NK-92 (cell line): Measurements from ENCODE around the gene SYPL1.

ENCODE experiments used
- DNase-seq: peaks from one replicate; lab custom pipeline; 2025; ENCODE audit not compliant: unreplicated experiment; lab: John Stamatoyannopoulos, UW

Gene SYPL1

DNA sequence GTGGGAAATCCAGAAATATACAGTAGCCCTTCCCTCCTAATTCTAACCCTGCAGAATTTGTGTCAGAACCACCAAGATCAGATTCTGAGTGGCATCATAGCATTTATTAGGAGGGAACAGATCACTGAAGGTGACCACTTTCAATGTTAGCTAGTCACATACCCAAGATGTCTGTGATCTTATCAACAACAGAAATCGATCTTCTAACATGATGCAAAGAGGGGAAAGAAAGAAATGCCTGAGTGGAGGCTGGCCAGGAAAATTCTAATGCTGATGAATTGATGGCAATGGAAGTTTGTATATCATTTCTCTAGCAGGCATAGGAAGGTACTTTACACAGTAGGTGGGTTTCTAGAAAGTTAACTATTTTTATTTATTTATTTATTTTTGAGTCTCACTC, 10.6 kb upstream of the SYPL1 start:
- no peak for DNase-seq

DNA sequence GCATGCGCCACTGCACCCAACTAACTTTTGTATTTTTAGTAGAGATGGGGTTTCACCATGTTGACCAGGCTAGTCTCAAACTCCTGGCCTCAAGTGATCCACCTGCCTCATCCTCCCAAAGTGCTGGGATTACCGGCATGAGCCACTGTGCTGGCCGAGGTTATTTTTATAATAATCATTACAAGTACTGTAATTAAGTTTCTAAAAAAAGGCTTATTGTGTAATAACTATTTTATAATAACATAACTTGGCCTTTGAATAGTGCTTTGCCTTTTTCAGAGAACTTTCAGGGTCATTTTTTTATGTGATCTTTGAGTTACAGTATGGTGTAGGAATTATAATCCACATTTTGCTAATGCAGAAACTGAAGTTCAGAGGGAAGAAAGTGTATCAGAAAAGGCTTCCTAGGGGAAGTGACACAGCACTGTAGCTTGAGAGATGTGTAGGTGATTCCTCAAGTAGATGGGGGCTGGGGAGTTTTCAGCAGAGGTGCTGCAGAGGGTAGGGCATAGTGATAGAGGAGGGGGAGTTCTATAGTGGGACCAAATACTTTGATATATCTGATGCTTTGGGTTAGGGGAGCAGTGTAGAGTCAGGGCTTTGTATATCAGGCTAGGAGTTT, 9.2 kb upstream of the SYPL1 start:
- no peak for DNase-seq

DNA sequence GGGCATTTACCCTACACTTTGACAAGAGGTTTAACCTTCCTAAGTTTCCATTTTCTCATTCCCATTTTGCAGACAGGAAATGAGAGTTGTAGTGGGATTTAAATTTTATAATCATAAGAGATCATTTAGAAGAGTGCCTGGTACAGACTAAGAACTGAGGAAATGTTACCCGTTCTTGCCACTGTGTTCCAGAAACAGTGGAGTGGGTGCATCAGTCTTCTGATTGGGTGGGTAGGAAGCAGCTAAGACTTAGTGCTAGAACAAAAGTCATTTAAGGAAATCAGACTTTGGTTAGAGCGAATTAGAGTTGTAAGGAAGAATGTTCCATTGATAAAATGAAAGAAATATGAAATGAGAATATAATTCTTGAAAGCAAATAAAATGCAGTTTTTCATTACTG, 8.4 kb upstream of the SYPL1 start:
- no peak for DNase-seq

DNA sequence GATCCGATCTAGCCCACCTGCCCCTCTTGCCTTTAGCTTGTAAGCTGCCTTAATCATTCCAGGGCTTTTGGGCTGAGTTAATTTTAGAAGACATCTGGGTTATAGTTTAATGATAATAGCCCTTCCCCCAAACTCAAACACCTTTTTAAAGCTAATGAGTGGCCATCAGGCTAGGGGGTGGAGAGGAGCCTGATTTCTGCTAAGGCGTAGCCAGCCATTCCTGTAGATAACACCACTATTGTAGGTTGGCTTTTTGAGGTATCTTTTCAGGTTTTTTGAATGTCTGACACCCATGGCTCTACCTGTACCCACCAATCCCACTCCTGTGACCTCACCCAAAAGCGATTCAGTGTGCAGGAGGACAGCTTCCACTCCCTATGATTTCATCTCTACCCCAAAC, 7.6 kb upstream of the SYPL1 start:
- no peak for DNase-seq

DNA sequence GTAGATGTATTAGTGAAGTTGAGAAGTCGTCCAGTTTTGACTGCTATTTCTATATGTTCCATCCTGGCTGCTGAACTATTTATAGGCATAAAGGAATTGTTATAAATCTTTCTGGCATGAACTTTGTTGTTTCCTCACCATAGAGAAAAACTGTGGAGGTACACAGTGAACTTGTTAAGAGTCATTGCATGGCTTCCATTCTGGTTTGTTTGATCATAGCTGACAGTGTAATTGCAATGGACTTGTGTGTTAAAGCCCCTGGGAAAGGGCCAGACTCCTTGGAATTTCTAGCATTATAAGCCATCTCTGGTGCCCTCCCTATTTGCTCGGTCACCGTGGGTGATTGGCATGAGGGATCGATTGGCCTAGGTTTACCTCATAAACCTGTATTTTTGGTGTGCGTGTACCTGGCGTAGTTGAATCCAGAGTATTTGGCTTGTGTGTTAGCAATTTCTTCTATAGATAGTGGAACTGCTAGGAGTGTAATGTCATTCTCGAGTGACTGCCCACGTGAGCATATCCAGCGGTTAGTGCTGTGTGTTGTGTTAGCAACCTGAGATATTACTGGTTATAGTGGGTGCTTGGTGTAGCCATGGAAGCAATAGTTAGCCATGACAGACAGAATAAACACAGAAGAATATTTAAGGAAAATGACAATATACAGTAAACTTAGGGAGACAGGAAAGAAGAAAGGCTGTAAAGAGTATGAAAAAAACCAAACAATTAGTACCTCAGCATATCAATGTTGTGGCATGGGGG, 5.9 kb upstream of the SYPL1 start:
- no peak for DNase-seq

DNA sequence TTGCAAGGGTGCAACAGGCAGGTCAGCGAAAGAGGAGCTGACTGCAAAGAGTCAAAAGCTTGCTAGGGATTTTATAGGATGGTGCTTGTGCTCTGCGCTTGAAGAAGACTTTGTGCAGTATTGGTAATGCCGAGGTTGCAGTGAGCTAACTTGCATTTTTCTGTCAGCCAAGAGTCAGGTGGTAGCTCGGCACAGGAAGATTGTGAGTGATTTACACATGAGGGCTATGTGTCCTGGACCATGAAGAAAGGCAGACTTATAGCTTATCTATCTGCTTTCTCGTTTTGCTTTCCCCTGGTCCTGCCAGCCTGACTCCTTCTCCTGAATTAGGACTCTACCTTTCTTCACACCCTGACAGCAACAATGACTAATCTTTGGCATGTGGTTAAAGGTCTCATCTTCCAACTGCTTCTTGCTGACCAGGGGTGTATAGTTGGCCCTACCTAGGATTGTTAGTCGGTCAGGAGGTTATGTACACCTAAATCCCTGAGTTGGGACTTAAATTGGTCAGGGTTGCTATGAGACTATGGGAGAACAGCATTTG, 4.1 kb upstream of the SYPL1 start:
- DNase-seq = no peak

DNA sequence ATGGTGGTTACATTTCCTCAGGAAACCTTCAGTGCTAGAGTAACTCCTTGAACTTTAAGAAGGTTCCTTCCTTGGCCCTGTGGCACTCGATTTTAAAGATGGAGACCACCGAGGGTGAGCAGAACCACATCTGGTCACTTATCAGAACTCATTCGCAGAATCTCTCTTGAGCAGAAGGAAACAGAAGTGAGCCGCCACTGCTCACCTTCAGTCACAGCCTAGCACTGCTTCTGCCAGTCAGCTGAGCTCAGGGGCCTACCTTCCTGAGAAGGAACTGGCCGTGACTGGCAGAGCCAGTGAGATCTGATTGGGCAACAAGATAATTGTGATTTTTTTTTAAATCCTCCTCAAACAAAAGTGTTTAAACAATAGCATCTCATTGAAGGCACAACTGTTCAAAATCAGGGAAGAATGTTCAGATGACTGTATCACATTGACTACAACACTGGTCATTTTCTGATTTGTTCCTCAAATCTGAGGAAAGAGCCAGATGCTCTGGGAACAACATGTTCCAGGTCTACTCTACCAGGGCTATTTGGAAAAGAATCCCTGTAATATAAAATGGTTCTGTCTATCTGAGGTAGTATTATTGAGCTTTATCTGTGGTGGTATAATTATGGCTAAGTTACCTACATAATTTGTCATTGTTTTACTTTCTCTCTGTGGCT, 2.7 kb upstream of the SYPL1 start:
- DNase-seq = no peak

DNA sequence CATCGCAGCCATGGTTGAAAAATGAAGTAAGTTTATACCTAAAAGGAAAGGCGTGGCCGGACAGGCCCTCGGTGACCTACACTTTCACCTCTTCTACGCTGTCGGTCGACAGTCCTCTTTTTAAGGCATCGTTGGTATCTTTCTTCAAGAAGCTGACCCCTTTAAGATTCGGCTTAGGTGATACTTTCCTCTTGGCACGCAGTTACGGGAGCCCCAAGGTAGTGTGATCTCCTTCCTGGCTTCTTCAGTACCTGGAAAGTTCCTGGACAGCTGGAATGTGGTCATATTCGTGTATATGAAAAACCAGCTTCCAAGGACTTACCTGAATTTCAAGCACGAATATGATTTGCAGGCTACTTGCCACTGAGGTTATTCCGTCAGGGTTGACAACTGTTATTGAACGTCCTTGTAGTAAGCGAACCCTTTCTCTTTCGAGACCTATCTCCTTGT, 885 bp upstream of the SYPL1 start:
- DNase-seq = no peak

DNA sequence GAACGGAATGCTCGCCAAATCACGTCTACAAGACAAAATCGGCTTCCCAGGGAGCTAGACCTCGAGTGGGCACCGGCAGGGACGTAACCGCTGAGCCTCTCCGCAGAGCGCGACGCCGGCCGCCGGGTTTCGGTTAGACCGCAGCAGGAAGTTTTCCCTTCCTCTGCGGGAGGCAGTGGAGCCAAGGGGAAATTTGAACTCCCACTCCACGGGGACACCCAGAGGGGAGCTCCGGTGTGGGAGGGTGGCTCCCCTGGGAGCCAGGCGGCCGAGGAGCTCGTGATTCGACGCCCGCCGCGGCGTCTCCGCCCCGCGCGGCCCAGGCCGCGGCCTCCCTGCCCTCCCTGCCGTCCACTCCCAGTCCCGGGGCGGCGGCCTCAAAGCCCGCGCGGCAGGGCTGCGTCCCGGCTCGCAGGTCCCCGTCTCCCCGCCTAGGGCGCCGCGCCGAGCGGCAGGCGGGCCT, 426 bp downstream of the SYPL1 start:
- DNase-seq = no peak

DNA sequence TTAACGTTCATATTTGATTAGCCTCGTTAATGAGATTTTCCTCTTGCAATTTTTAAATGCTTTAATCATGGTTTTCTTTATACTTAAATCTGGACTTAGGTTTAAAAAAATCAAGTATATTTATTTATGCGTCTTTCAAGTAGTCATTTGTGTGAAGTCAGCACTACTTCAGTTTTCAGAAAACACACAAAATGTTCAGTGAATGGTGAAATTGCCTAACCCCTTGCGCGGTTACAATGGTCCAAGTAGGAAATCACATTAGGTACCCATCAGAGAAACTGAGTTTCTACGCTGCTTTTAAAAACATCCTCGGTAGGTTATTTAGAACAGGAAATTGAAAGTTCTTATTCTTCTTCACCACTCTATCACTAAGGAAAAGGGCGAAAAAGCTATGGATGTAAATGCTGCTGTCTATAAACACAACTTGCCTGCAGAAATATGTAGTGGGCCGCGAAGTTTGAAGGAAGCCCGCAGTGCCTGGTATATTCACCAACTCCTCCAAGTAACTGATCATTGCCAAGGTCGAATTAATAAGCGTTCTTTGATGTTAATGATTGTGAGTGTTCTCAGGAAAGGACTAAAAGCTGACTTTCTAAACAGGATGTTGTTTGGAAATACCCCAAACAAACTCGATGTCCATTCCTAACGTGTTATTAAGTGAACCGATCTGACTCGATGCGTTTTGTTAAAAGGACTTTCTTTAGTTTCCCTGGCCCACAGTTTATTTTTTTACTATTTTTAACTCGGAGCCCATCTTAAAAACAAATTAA, 1.0 kb downstream of the SYPL1 start:
- no peak for DNase-seq

DNA sequence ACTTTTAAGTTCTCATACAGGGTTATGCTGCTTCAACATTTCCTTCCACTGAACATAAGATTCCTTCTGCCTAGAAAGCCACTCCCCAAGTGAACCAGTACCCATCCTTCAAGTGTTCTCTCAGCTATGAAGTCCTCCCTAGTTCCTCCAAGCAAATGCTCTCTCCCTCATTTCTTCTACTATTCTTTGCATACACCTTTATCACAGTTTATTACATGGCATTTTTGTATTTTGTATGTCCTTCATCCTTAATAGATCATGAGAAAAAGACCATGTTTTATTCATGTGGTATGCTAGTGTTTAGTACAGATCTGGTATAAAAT, 1.9 kb downstream of the SYPL1 start:
- DNase-seq = no peak

DNA sequence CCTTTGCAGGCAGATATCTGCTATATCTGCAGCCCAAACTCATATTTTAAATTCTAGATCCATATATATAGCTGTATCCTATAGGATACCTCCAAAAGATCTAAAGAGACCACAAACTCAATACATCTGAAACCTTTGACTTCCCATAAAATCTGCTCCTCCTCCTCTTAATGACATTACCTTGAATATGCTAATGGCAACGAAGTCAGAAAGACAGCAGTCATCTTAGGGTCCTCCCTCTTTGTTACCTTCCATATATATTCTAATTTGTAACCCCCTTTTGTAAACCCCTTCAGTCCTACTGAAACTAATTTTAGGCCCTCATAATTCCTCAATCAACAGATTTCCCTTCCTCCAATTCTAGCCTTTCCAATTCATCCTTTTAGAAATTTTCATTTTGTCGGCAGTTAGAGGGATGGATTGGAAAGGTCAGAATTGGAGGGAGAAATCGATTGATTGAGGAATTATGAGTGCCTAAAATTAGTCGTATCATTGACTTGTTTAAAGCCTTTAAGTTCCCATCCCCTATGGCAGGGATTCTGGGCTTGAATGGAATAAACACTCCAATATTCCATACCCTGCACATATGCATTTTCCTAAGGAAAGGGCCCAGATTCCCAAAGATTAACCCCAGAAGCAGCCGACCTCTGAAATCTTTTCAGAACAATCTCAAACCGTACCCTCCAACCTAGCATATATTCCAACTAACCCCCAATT, 2.4 kb downstream of the SYPL1 start:
- no peak for DNase-seq

DNA sequence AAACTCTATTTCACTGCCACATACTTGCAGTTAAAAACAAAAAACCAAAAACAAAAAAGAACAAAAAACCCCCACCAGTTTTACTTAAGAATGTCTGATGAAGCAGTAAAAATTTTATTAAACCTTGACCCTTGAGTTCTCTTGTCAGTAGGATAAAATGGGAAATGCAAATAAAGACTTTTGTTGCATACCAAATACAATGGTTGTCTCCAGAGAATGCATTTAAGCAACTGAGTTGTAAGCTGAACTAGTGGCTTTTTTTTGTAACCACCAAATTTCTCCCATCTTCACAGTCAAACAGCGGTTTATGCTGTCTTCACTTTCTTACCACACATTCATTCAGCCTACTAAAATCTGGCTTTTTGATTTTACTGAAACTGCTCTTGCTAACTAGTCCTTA, 3.1 kb downstream of the SYPL1 start:
- DNase-seq = no peak

DNA sequence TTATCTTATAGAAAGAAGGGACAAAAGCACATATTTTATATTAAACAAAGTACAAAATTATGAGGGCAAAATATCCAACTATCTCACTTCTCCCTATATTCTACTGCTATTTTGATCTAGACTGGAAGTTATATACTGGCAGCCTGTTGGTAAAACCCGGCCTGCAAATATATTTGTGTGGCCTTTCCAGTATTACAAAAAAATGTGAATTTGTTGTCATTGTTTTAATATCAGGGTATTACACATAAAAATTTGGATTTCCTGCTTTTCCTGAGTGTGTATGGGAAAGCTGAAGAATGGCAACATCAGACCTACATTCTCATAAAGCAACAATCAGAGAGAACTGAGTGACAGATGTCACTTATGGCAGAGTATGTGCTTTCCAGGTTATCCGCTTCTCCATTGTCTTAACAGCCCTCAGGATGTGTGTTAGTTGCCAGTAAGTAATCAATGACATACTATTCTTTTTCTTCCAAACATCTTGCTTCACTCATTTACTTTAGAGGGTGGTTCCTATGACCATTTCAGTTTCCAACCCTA, 7.3 kb downstream of the SYPL1 start:
- DNase-seq = no peak

DNA sequence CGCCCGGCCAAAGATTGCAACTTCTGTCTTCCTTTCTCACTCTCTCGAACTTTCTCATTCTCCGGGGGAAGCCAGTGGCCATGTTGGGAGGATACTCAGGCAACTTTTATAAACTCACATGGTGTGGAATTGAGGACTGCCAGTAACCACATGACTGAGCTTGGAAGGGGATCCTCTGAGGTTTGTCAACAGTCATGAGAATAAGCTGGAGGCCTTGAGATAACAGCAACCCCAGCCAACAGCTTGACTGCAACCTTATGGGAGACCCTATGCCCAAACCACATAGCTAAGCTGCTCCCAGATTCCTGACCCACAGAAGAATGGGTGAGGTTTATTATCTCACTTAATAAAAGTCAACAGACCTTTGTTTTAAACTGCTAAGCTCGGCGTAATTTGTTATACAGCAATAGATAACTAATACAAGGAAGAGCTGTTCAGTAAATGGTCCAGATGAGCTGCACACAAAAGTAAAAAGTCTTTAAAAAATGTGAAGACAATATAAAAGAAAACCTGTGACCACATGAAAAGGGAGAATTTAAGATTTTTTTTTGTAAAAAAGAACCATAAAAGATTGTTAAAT, 9.6 kb downstream of the SYPL1 start:
- DNase-seq = no peak

DNA sequence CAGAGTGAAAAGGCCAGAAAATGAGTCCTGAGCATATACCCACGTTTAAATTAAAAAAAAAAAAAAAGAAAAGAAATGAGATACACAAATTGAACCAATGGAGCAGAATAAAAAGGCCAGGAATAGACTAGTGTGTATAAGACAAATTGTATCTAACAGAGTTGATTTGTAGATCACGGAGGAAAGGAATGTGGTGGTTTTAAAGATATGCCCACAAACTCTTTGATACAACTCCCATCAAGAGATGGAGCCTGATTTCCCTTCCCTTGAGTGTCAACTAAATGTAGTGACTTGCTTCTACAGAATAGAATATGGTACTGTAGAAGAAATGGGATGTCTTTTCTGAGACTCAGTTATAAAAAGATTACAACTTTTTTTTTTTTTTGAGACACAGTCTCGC, 10.4 kb downstream of the SYPL1 start:
- no peak for DNase-seq

DNA sequence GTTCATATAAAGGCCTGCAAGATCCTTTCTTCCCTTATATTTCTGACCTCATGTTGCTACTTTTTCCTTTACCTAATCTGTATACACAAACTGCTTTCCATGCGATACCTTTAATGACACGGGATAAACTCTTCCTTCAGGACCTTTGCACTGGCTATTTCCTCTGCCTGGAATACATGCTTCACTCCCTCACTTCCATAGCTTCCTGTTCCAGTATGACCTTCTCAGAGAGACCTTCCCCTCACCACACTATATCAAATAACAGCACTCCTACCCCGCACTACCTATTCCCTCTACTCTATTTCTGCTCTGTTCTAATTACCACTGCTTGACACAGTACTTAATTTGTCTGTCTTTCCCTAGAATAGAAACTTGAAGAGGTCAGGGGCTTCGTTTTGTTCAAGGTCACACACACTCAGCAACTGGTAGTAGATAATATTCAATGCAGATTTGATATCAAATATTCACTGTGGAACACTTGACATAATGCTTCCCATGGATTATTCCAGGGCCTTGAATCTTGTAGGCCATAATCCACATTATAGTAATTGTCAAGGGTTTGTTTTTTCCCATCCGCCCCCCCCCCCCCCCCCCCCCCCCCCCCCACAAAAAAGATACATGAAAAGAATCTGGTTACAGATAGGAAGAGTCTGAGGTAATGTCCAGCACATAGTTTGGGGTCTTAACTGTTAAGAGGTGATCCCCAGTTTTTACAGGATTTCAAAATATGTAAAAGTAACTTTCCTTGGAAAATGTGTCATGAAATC, 11.1 kb downstream of the SYPL1 start:
- no peak for DNase-seq

DNA sequence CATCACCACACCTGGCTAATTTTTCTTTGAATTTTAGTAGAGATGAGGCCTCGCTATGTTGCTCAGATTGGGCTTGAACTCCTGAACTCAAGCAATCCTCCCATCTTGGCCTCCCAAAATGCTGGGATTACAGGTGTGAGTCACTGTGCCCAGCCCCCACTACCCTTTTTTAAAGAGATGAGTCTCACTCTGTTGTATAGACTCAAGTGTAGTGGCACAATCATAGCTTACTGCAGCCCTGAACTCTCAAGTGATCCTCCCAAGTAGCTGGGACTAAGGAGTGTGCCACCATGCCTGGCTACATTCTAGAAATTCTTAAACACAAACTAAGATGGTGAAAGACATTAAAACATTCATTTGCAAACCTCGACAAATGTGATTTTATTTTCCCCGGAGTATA, 12.6 kb downstream of the SYPL1 start:
- DNase-seq = no peak

DNA sequence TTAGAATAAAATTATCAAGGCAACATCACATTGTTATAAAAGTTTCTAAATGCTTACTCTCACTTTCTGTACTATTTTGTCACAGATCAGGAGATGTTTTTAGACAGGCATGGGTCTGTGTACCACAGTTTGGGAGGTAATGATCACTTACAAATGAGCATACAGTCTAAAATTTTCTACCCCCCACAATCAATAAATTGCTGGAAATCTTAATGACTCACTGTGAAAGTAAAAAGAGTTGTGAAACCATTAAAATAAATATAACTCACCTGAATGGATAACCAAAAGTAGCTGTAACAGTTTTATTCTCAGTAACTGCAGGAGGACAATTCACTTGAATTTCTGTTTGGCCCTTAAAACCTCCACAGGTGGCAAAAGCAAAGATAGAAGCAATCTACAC, 13.2 kb downstream of the SYPL1 start:
- DNase-seq = no peak
